ENCODE measurements around the gene ADGRB3. TPM values are rescaled to one million over a fixed set of nuclear protein-coding genes. Genes with fewer than 3 reads are reported as not detected.

Gene ADGRB3
- total RNA-seq, 1 experiment from 2014 or later, result not detected

GRCh38 chr6:68730291-68731054, 95.4 kb downstream of the ADGRB3 start:
- DNase-seq (ENCODE audit: unreplicated experiment), result no peak
- H3K27ac Mint-ChIP-seq (ENCODE audit: low read depth, unreplicated experiment), result no peak overlapping the region
- no peaks in the 10 kb centered on the region for H3K9me3 Mint-ChIP-seq (ENCODE audit: unreplicated experiment)
- H3K4me3 Mint-ChIP-seq (ENCODE audit: unreplicated experiment), result no peak overlapping the region
- H3K36me3 Mint-ChIP-seq (ENCODE audit: insufficient read depth, unreplicated experiment), result no peaks in the 10 kb centered on the region
- TF ChIP-seq CTCF (IDR thresholded peaks at IDR 0.05; ENCODE audit: unreplicated experiment), result no peak
- CTCF ChIA-PET, result interaction anchor here (0.7 kb wide), 1 partner anchor 93 kb away, joined by 3 read pairs; no protein-coding TSS in a partner anchor
- H3K27me3 Mint-ChIP-seq (ENCODE audit: insufficient read depth, unreplicated experiment), result peaks cover 85% of the 10 kb centered on the region
- intact Hi-C loops (cut with micrococcal nuclease), result no loop called here
- no TSS peak for BruUV-seq (replicated peaks)
- no peaks in the 10 kb centered on the region for H3K4me1 Mint-ChIP-seq (ENCODE audit: insufficient read depth, unreplicated experiment)
- POLR2A ChIA-PET, result no interaction called here

GRCh38 chr6:68732423-68732822, 97.3 kb downstream of the ADGRB3 start:
- H3K36me3 Mint-ChIP-seq (ENCODE audit: insufficient read depth, unreplicated experiment), result no peaks in the 10 kb centered on the region
- no TSS peak for BruUV-seq (replicated peaks)

GRCh38 chr6:68735866-68736265, 100.8 kb downstream of the ADGRB3 start:
- BruUV-seq (replicated peaks), result no TSS peak
- no peaks in the 10 kb centered on the region for H3K9me3 Mint-ChIP-seq (ENCODE audit: unreplicated experiment)
- POLR2A ChIA-PET, result no interaction called here
- intact Hi-C loops (cut with micrococcal nuclease), result no loop called here
- no peak overlapping the region for H3K27ac Mint-ChIP-seq (ENCODE audit: low read depth, unreplicated experiment)
- no peak for DNase-seq (ENCODE audit: unreplicated experiment)
- TF ChIP-seq CTCF (IDR thresholded peaks at IDR 0.05; ENCODE audit: unreplicated experiment), result no peak
- peaks cover 31% of the 10 kb centered on the region for H3K27me3 Mint-ChIP-seq (ENCODE audit: insufficient read depth, unreplicated experiment)
- no peak overlapping the region for H3K4me3 Mint-ChIP-seq (ENCODE audit: unreplicated experiment)
- H3K4me1 Mint-ChIP-seq (ENCODE audit: insufficient read depth, unreplicated experiment), result no peaks in the 10 kb centered on the region
- no peaks in the 10 kb centered on the region for H3K36me3 Mint-ChIP-seq (ENCODE audit: insufficient read depth, unreplicated experiment)
- CTCF ChIA-PET, result interaction anchor here (0.6 kb wide), 2 partner anchors 12 to 991 kb away, joined by 3 to 4 read pairs; no protein-coding TSS in a partner anchor

More at GRCh38 chr6:68732423-68732822, 97.3 kb downstream of the ADGRB3 start:
- no peak for TF ChIP-seq CTCF (IDR thresholded peaks at IDR 0.05; ENCODE audit: unreplicated experiment)
- Mint-ChIP-seq H3K4me3 (ENCODE audit: unreplicated experiment) (no peak overlapping the region), H3K4me1 (ENCODE audit: insufficient read depth, unreplicated experiment) (no peaks in the 10 kb centered on the region), H3K9me3 (ENCODE audit: unreplicated experiment) (no peaks in the 10 kb centered on the region), H3K27me3 (ENCODE audit: insufficient read depth, unreplicated experiment) (peaks cover 66% of the 10 kb centered on the region), H3K27ac (ENCODE audit: low read depth, unreplicated experiment) (no peak overlapping the region)
- CTCF ChIA-PET, result no interaction called here
- intact Hi-C loops (cut with micrococcal nuclease), result no loop called here
- DNase-seq (ENCODE audit: unreplicated experiment), result no peak
- POLR2A ChIA-PET, result no interaction called here

GRCh38 chr6:68737061-68737460, 102.0 kb downstream of the ADGRB3 start:
- intact Hi-C loops (cut with micrococcal nuclease), result no loop called here
- ChIA-PET CTCF (no interaction called here), POLR2A (no interaction called here)
- no peak for TF ChIP-seq CTCF (IDR thresholded peaks at IDR 0.05; ENCODE audit: unreplicated experiment)
- Mint-ChIP-seq H3K4me3 (ENCODE audit: unreplicated experiment) (no peak overlapping the region), H3K27me3 (ENCODE audit: insufficient read depth, unreplicated experiment) (peaks cover 27% of the 10 kb centered on the region), H3K4me1 (ENCODE audit: insufficient read depth, unreplicated experiment) (no peaks in the 10 kb centered on the region), H3K27ac (ENCODE audit: low read depth, unreplicated experiment) (no peak overlapping the region), H3K36me3 (ENCODE audit: insufficient read depth, unreplicated experiment) (no peaks in the 10 kb centered on the region), H3K9me3 (ENCODE audit: unreplicated experiment) (no peaks in the 10 kb centered on the region)
- BruUV-seq (replicated peaks), result no TSS peak
- DNase-seq (ENCODE audit: unreplicated experiment), result no peak
